Esophagus (tissue), 2 donors: Measurements from ENCODE around the gene RFXANK. TPM values are rescaled to one million over a fixed set of nuclear protein-coding genes. Genes with fewer than 3 reads are reported as not detected.
"Not testable (repeated sequence)": the region's sequence is repeated elsewhere in the genome, so short reads cannot be mapped to it uniquely, and the experiment has no call there.

Experiments
- H3K27ac ChIP-seq, 2 donors: one replicate each; pipeline ENCODE4 v1.5.1; 2013; ENCODE audit warnings: low read depth in 2 of 2, mild to moderate bottlenecking in 2 of 2, inconsistent platforms in 1 of 2, low read length in 1 of 2, moderate library complexity in 1 of 2
- H3K27me3 ChIP-seq, 2 donors: one replicate each; pipeline ENCODE4 v1.6.1; 2013; ENCODE audit warnings: low read length in 2 of 2, control low read depth in 1 of 2, mild to moderate bottlenecking in 1 of 2; ENCODE audit not compliant: insufficient read depth in 2 of 2, control insufficient read depth in 1 of 2
- H3K36me3 ChIP-seq, 2 donors: one replicate each; pipeline ENCODE4 v1.6.1; 2013; ENCODE audit warnings: low read length in 1 of 2; ENCODE audit not compliant: control insufficient read depth in 2 of 2, insufficient read depth in 2 of 2
- H3K4me1 ChIP-seq, 2 donors: one replicate each; pipeline ENCODE4 v1.6.1; 2013; ENCODE audit warnings: low read length in 1 of 2; ENCODE audit not compliant: control insufficient read depth in 2 of 2, insufficient read depth in 2 of 2
- H3K4me3 ChIP-seq, 2 donors: one replicate each; pipeline ENCODE4 v1.5.1; 2013; ENCODE audit warnings: low read length in 2 of 2, mild to moderate bottlenecking in 2 of 2, low read depth in 1 of 2, moderate library complexity in 1 of 2
- H3K9me3 ChIP-seq, 2 donors: one replicate each; pipeline ENCODE4 v1.6.1; 2013; ENCODE audit warnings: mild to moderate bottlenecking in 2 of 2, low read depth in 1 of 2, low read length in 1 of 2, moderate library complexity in 1 of 2; ENCODE audit not compliant: control insufficient read depth in 2 of 2, insufficient read depth in 1 of 2
- WGBS, 2 donors: extraction: QIAGEN DNeasy Blood & Tissue Kit; methylation state at CpG; one replicate each; pipeline ENCODE4 v1.1.7; 2013; 5-methylcytosine and 5-hydroxymethylcytosine counted together
- polyA plus RNA-seq, 2 donors: library from polyadenylated mRNA; stranded (reverse); fragments of 200-250 nt; gene quantifications; one replicate each; pipeline ENCODE4 v1.2.3, GENCODE V29; 2013
- donor health status: healthy with polysubstance abuse.
- donor health status: Bipolar disorder and iron deficiency.

Gene RFXANK
- polyA plus RNA-seq, 2 donors = 73.6 to 94.1 TPM

DNA sequence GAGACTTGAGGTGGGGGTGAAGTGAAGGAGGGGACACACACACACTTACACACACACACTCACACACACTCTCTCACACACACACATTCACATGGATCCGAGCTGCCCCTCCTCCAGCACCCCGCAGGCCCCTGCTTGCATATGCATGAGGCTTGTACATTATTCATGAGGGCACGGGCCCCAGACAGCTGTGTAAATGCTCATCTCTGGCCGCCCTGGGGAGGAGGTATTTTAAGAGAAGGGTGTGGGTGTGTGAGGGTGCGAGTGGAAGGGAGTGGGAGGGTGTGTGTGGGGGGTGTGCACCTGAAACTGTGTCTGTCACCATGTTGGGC, 22.1 kb downstream of the RFXANK start:
- peaks cover 0 to 20% of the 10 kb centered on the region in 2 donors for H3K27me3 ChIP-seq
- no peaks in the 10 kb centered on the region for H3K9me3 ChIP-seq
- H3K27ac ChIP-seq = no peak overlapping the region
- no peak overlapping the region for H3K4me3 ChIP-seq
- peaks cover 0 to 2% of the 10 kb centered on the region in 2 donors for H3K4me1 ChIP-seq
- no peaks in the 10 kb centered on the region for H3K36me3 ChIP-seq
- 3 to 5% methylated on average over 5 of the region's 5 CpGs for WGBS, 2 donors

DNA sequence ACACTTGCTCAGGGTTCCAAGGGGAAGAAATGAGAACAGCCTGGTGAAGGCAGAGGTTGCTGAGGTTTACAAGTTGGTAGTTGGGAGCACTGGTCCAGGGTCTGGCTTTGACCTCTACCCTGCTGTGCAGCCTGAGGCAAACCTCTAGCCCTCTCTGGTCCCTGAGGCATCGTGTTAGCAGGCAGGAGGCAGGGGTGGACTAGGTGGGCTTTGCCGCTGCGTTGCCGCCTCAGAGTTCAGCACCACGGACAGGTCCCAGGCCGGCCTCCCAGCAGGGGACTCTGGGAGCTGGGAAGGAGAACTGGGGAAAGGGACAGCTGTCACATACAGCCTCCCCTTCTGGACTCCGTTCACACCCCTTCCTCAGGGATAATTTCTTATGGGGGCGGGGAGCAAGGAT, 22.8 kb downstream of the RFXANK start:
- Histone ChIP-seq H3K36me3 (no peaks in the 10 kb centered on the region), H3K9me3 (no peaks in the 10 kb centered on the region), H3K4me1 (no peaks in the 10 kb centered on the region), H3K4me3 (no peak overlapping the region), H3K27ac (no peak overlapping the region), H3K27me3 (peaks cover 0 to 20% of the 10 kb centered on the region in 2 donors)
- 6 to 8% methylated on average over 8 of the region's 8 CpGs for WGBS, 2 donors

DNA sequence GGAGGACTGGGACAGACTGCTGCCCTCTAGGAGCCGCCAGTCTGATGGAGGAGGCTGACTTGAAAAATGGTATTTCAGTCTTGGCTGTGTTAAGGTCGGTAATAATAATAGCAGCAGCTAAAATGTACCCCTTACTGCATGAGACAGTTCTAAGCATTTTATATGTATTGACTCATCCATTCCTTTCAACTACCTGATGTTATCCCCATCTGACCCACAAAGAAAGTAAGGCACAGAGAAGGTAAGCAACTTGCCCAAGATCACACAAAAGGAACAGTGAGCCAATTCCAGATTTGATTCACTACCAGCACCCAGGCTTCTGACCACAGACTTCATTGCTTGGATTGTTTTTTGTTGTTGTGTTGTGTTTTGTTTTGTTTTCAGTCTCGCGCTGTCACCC, 23.7 kb downstream of the RFXANK start:
- Histone ChIP-seq H3K36me3 (no peaks in the 10 kb centered on the region), H3K4me3 (no peak overlapping the region), H3K27ac (no peak overlapping the region), H3K27me3 (peaks cover 0 to 20% of the 10 kb centered on the region in 2 donors), H3K9me3 (no peaks in the 10 kb centered on the region), H3K4me1 (no peaks in the 10 kb centered on the region)
- WGBS, 2 donors = 75 to 76% methylated on average over 4 of the region's 4 CpGs

- Histone ChIP-seq H3K4me3 (no peak overlapping the region), H3K36me3 (no peaks in the 10 kb centered on the region), H3K27ac (no peak overlapping the region), H3K27me3 (peaks cover 0 to 15% of the 10 kb centered on the region in 2 donors), H3K4me1 (no peaks in the 10 kb centered on the region), H3K9me3 (no peaks in the 10 kb centered on the region)
- 51 to 63% methylated on average over 4 of the region's 4 CpGs for WGBS, 2 donors
Observed at GRCh38 chr19:19217099-19217498, 25.0 kb downstream of the RFXANK start.

DNA sequence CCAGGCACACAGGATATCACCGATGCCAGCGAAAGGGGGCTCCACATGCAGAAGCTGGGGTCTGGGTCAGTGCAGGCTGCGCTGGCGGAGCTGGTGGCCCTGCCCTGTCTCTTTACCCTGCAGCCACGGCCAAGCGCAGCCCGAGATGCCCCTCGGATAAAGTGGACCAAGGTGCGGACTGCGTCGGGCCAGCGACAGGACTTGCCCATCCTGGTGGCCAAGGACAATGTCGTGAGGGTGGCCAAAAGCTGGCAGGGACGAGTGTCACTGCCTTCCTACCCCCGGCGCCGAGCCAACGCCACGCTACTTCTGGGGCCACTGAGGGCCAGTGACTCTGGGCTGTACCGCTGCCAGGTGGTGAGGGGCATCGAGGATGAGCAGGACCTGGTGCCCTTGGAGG, 26.9 kb downstream of the RFXANK start:
- Histone ChIP-seq H3K4me1 (no peaks in the 10 kb centered on the region), H3K4me3 (no peak overlapping the region), H3K9me3 (no peaks in the 10 kb centered on the region), H3K27me3 (peaks cover 0 to 4% of the 10 kb centered on the region in 2 donors), H3K36me3 (no peaks in the 10 kb centered on the region), H3K27ac (no peak overlapping the region)
- WGBS, 2 donors = 83 to 87% methylated on average over 21 of the region's 21 CpGs

DNA sequence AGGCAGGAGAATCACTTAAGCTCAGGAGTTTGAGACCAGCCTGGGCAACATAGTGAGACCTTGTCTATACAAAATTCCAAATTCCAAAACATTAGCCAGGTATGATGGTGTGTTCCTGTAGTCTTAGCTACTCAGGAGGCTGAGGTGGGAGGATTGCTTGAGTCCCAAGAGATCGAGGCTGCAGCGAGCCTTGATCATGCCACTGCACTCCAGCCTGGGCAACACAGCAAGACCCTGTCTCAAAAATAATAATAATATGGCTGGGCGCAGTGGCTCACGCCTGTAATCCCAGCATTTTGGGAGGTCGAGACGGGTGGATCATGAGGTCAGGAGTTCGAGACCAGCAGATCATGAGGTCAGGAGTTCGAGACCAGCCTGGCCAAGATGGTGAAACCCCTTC, 28.9 kb downstream of the RFXANK start:
- H3K9me3 ChIP-seq, H3K27ac ChIP-seq, H3K36me3 ChIP-seq, H3K4me3 ChIP-seq, H3K4me1 ChIP-seq, H3K27me3 ChIP-seq: not testable (repeated sequence)
- 79 to 82% methylated on average over 8 of the region's 8 CpGs for WGBS, 2 donors

- 89 to 90% methylated on average over 5 of the region's 5 CpGs for WGBS, 2 donors
Observed at GRCh38 chr19:19223060-19223459, 31.0 kb downstream of the RFXANK start.

DNA sequence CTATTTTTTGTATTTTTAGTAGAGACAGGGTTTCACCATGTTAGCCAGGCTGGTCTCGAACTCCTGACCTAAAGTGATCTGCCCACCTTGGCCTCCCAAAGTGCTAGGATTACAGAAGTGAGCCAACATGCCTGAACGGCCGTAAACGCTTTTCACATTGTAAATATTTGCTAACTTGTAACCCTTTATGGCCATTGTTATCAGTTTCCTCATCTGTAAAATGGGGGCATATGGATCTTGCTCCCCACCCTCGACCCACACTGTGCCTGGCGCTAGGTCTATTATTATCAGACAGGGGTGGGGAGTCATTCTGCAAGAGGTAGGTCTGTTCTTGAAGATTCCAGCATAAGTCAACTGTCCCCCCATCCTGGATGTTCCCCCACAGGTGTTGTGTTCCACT, 31.6 kb downstream of the RFXANK start:
- no peak overlapping the region for H3K27ac ChIP-seq
- no peaks in the 10 kb centered on the region for H3K36me3 ChIP-seq
- no peaks in the 10 kb centered on the region for H3K9me3 ChIP-seq
- no peak overlapping the region for H3K4me3 ChIP-seq
- no peaks in the 10 kb centered on the region for H3K27me3 ChIP-seq
- WGBS, 2 donors = 58 to 67% methylated on average over 6 of the region's 6 CpGs
- H3K4me1 ChIP-seq = peaks cover 0 to 5% of the 10 kb centered on the region in 2 donors

More at GRCh38 chr19:19223060-19223459, 31.0 kb downstream of the RFXANK start:
- Histone ChIP-seq H3K9me3 (no peaks in the 10 kb centered on the region), H3K36me3 (no peaks in the 10 kb centered on the region), H3K27me3 (no peaks in the 10 kb centered on the region), H3K4me3 (no peak overlapping the region), H3K4me1 (peaks cover 0 to 5% of the 10 kb centered on the region in 2 donors), H3K27ac (no peak overlapping the region)

- Histone ChIP-seq H3K27ac (no peak overlapping the region), H3K9me3 (no peaks in the 10 kb centered on the region), H3K27me3 (no peaks in the 10 kb centered on the region), H3K36me3 (no peaks in the 10 kb centered on the region), H3K4me3 (no peak overlapping the region), H3K4me1 (peaks cover 0 to 5% of the 10 kb centered on the region in 2 donors)
- 66 to 70% methylated on average over 17 of the region's 17 CpGs for WGBS, 2 donors
Observed at GRCh38 chr19:19224150-19224851, 32.2 kb downstream of the RFXANK start.

- H3K9me3 ChIP-seq = no peaks in the 10 kb centered on the region
- WGBS, 2 donors = 1 to 2% methylated on average over 47 to 59 of the region's 59 CpGs
- H3K36me3 ChIP-seq = no peaks in the 10 kb centered on the region
- peak overlapping the region; percentile 40 to 41 for H3K4me3 ChIP-seq
- H3K4me1 ChIP-seq = peaks cover 0 to 5% of the 10 kb centered on the region in 2 donors
- H3K27me3 ChIP-seq = no peaks in the 10 kb centered on the region
- H3K27ac ChIP-seq = no peak overlapping the region
Observed at GRCh38 chr19:19224852-19225494, 32.9 kb downstream of the RFXANK start.
